GM21786 (cell line): ENCODE results near the gene CNKSR3.

Source experiments
- ATAC-seq: cut with Tn5 transposase; IDR thresholded peaks from one replicate; pipeline ENCODE4 v1.9.1; 2021; ENCODE audit not compliant: unreplicated experiment

The CNKSR3 gene

GRCh38 chr6:154458565-154459470, 51.7 kb downstream of the CNKSR3 start:
- no peak for ATAC-seq

GRCh38 chr6:154457881-154458284, 52.6 kb downstream of the CNKSR3 start:
- ATAC-seq, result no peak

GRCh38 chr6:154457046-154457713, 53.3 kb downstream of the CNKSR3 start:
- ATAC-seq, result no peak

GRCh38 chr6:154453329-154453728, 57.2 kb downstream of the CNKSR3 start:
- ATAC-seq, result no peak

- ATAC-seq, result no peak
Observed at GRCh38 chr6:154450498-154450897, 60.0 kb downstream of the CNKSR3 start.

GRCh38 chr6:154448448-154449096, 61.9 kb downstream of the CNKSR3 start:
- ATAC-seq, result no peak

GRCh38 chr6:154447954-154448353, 62.5 kb downstream of the CNKSR3 start:
- no peak for ATAC-seq

- ATAC-seq, result no peak
Observed at GRCh38 chr6:154446984-154447383, 63.5 kb downstream of the CNKSR3 start.

- ATAC-seq, result no peak
Observed at GRCh38 chr6:154445417-154445816, 65.1 kb downstream of the CNKSR3 start.

- no peak for ATAC-seq
Observed at GRCh38 chr6:154441995-154442310, 68.5 kb downstream of the CNKSR3 start.

GRCh38 chr6:154440422-154441043, 70.0 kb downstream of the CNKSR3 start:
- no peak for ATAC-seq

GRCh38 chr6:154440022-154440421, 70.5 kb downstream of the CNKSR3 start:
- ATAC-seq, result no peak

- no peak for ATAC-seq
Observed at GRCh38 chr6:154438882-154439415, 71.5 kb downstream of the CNKSR3 start.

- no peak for ATAC-seq
Observed at GRCh38 chr6:154435400-154435945, 75.0 kb downstream of the CNKSR3 start.

GRCh38 chr6:154434662-154435061, 75.8 kb downstream of the CNKSR3 start:
- ATAC-seq, result no peak

GRCh38 chr6:154433477-154434241, 76.8 kb downstream of the CNKSR3 start:
- ATAC-seq, result no peak

GRCh38 chr6:154432533-154433476, 77.7 kb downstream of the CNKSR3 start:
- no peak for ATAC-seq

- ATAC-seq, result no peak
Observed at GRCh38 chr6:154430481-154430919, 80.0 kb downstream of the CNKSR3 start.

GRCh38 chr6:154429711-154430110, 80.8 kb downstream of the CNKSR3 start:
- ATAC-seq, result no peak
